GM12878 (cell line): ENCODE results near the gene GNL3L. TPM values are rescaled to one million over a fixed set of nuclear protein-coding genes. Genes with fewer than 3 reads are reported as not detected.

Source experiments
- ATAC-seq: fragments of 200-7000 bp; cut with Tn5 transposase; 3 replicates; pipeline ENCODE4 v1.9.1; 2020; ENCODE audit warnings: mild to moderate bottlenecking, moderate library complexity
- BruUV-seq: library from RNA; stranded (reverse); fragments of 400-500 nt; replicated peaks from 2 replicates; lab custom pipeline; 2021; lab: Mats Ljungman, UMichigan
- CTCF ChIA-PET: fragments of 300-600 bp; sonication (Branson Sonifier 250); formaldehyde crosslinking; extraction: SDS; loops from one replicate; lab custom pipeline; 2021; ENCODE audit warnings: inconsistent platforms; lab: Yijun Ruan, JAX
- POLR2A ChIA-PET: fragments of 350-600 bp; formaldehyde crosslinking; extraction: SDS; loops from one replicate; lab custom pipeline; 2021; ENCODE audit warnings: inconsistent platforms; lab: Charles Lee
- RAD21 ChIA-PET: fragments of 300-600 bp; sonication (Branson Sonifier 250); formaldehyde crosslinking; loops from one replicate; lab custom pipeline; 2023; ENCODE audit warnings: antibody characterized with exemption; ENCODE audit not compliant: unreplicated experiment; lab: Charles Lee
- SMC1A ChIA-PET: fragments of 300-600 bp; sonication (Branson Sonifier 250); formaldehyde crosslinking; loops from one replicate; lab custom pipeline; 2023; ENCODE audit not compliant: unreplicated experiment, uncharacterized antibody; lab: Charles Lee
- DNase-seq: peaks from one replicate; pipeline ENCODE4 v3.0.0-alpha.2; 2011; ENCODE audit warnings: low read depth, low spot score
- FAIRE-seq: peaks from 3 replicates; lab custom pipeline; 2011; peaks lifted over from hg19 to GRCh38; lab: Jason Lieb, UNC
- H2AFZ ChIP-seq: 2 replicates; pipeline ENCODE4 v1.6.0; 2011; ENCODE audit warnings: low read depth, low read length, control low read depth; ENCODE audit not compliant: control insufficient read depth
- H3K27ac ChIP-seq: 2 replicates; pipeline ENCODE4 v1.5.1; 2011; ENCODE audit warnings: control low read depth; ENCODE audit not compliant: control insufficient read depth, insufficient read depth
- H3K27me3 ChIP-seq, 2 experiments: replicated peaks in 1 of 2; 2 replicates each; pipeline versions ENCODE4 v1.6.0 to v1.6.1; 2011; ENCODE audit warnings: low read length in 1 of 2; ENCODE audit not compliant: control insufficient read depth in 2 of 2, insufficient read depth in 2 of 2
- H3K36me3 ChIP-seq, 2 experiments: 2 replicates each; pipeline ENCODE4 v1.5.1; 2011; ENCODE audit warnings: low read length in 1 of 2; ENCODE audit not compliant: control insufficient read depth in 2 of 2, insufficient read depth in 2 of 2
- H3K4me1 ChIP-seq: 2 replicates; pipeline ENCODE4 v1.6.1; 2011; ENCODE audit warnings: mild to moderate bottlenecking, low read length, moderate library complexity, mixed read lengths; ENCODE audit not compliant: control insufficient read depth, insufficient read depth
- H3K4me2 ChIP-seq: 2 replicates; pipeline ENCODE4 v1.6.0; 2011; ENCODE audit warnings: control low read depth; ENCODE audit not compliant: control insufficient read depth, insufficient read depth
- H3K4me3 ChIP-seq: fragments of 200-600 bp; sonication (generic); 2 replicates; pipeline ENCODE4 v1.5.1; 2016
- H3K79me2 ChIP-seq: 2 replicates; pipeline ENCODE4 v1.6.0; 2011; ENCODE audit warnings: low read length; ENCODE audit not compliant: control insufficient read depth, insufficient read depth
- H3K9ac ChIP-seq: 2 replicates; pipeline ENCODE4 v1.8.0; 2011; ENCODE audit warnings: low read length, control low read depth, mixed read lengths; ENCODE audit not compliant: control insufficient read depth, insufficient read depth
- H3K9me3 ChIP-seq: replicated peaks from 3 replicates; pipeline ENCODE4 v1.5.1; 2011; ENCODE audit warnings: mild to moderate bottlenecking, low read length; ENCODE audit not compliant: control insufficient read depth, insufficient read depth
- H4K20me1 ChIP-seq: 2 replicates; pipeline ENCODE4 v1.6.0; 2011; ENCODE audit not compliant: control insufficient read depth, insufficient read depth
- BCLAF1 ChIP-seq: fragments of 450-650 bp; IDR thresholded peaks from 2 replicates; pipeline ENCODE4 v1.6.1; 2017; ENCODE audit warnings: antibody characterized with exemption, mild to moderate bottlenecking, moderate library complexity
- CBX3 ChIP-seq: fragments of 200-600 bp; sonication (generic); IDR thresholded peaks from 2 replicates; pipeline ENCODE4 v1.6.1; 2016; ENCODE audit warnings: low read depth, borderline replicate concordance
- CHD1 ChIP-seq: IDR thresholded peaks from 2 replicates; pipeline ENCODE4 v1.6.1; 2012; ENCODE audit warnings: low read depth, low read length, improper control_type of control experiment
- EED ChIP-seq: sonication (generic); IDR thresholded peaks from 2 replicates; pipeline ENCODE4 v1.6.1; 2016; ENCODE audit warnings: antibody characterized with exemption, low read depth
- EZH2 ChIP-seq: IDR thresholded peaks from 2 replicates; pipeline ENCODE4 v1.6.1; 2012; ENCODE audit warnings: low read depth, mild to moderate bottlenecking, control low read depth, inconsistent platforms, low read length, borderline replicate concordance; ENCODE audit not compliant: control insufficient read depth
- KLF5 ChIP-seq: fragments of 450-650 bp; IDR thresholded peaks from 2 replicates; pipeline ENCODE4 v1.6.1; 2014; ENCODE audit warnings: mild to moderate bottlenecking; ENCODE audit not compliant: partially characterized antibody
- RAD51 ChIP-seq: fragments of 450-650 bp; IDR thresholded peaks from 2 replicates; pipeline ENCODE4 v1.6.1; 2016; ENCODE audit warnings: moderate library complexity, mild to moderate bottlenecking, inconsistent platforms
- RBBP5 ChIP-seq: fragments of 200-600 bp; sonication (generic); conservative IDR thresholded peaks from 2 replicates; pipeline ENCODE4 v1.6.1; 2016
- RFX5 ChIP-seq: IDR thresholded peaks from 2 replicates; pipeline ENCODE4 v1.6.1; 2011; ENCODE audit warnings: low read depth, low read length, improper control_type of control experiment
- SMARCA5 ChIP-seq: fragments of 450-650 bp; IDR thresholded peaks from 2 replicates; pipeline ENCODE4 v1.6.1; 2017; ENCODE audit warnings: mild to moderate bottlenecking
- WGBS: methylation state at CpG from one replicate; pipeline ENCODE4 v1.1.6; 2016; ENCODE audit warnings: low lambda C conversion rate; ENCODE audit not compliant: insufficient replicate concordance, insufficient coverage; ENCODE audit errors: missing lambda C conversion rate; 5-methylcytosine and 5-hydroxymethylcytosine counted together
- in situ Hi-C: fragments of 300-500 bp; cut with MboI; formaldehyde crosslinking; loops from 9 replicates; pipeline ENCODE4 v1.14.3; 2018; ENCODE audit warnings: mixed read lengths
- intact Hi-C: fragments of 100-400 bp; cut with micrococcal nuclease; formaldehyde crosslinking; loops from one replicate; pipeline ENCODE4 v1.14.2; 2022; ENCODE audit not compliant: unreplicated experiment
- polyA plus RNA-seq, 11 experiments: library from polyadenylated mRNA; depleted of rRNA in 4 of 11; unstranded in 6 of 11; stranded (reverse) in 5 of 11; fragments of >200 nt; fragmentation: Nextera tagmentation in 4 of 11; fragmentation: Illumina TruSeq in 1 of 11; extraction: Ambion mirVana in 4 of 11; extraction: Trizol in 1 of 11; gene quantifications; 1 replicate in 1 of 11; 2 replicates in 10 of 11; pipeline versions ENCODE4 v1.2.1 to v1.2.3, GENCODE V29; 2011 to 2016; ENCODE audit warnings: inconsistent platforms in 2 of 11, missing spikeins in 2 of 11, low read depth in 1 of 11
- total RNA-seq, 4 experiments: library from RNA; depleted of rRNA in 3 of 4; stranded (reverse); fragments of >200 nt in 3 of 4; fragmentation: Illumina TruSeq in 1 of 4; extraction: Trizol in 1 of 4; gene quantifications; 2 replicates each; pipeline versions ENCODE4 v1.2.1 to v1.2.3, GENCODE V29; 2013 to 2021
- TF ChIP-seq, protein P1 (sequence below): IDR thresholded peaks from 2 replicates; pipeline ENCODE4 v1.6.1; 2011; ENCODE audit warnings: mild to moderate bottlenecking, low read depth, low read length, moderate library complexity; ENCODE audit not compliant: insufficient replicate concordance
- TF ChIP-seq, protein P2 (sequence below): fragments of 450-650 bp; formaldehyde crosslinking; IDR thresholded peaks from 2 replicates; pipeline ENCODE4 v1.4.0; 2020; ENCODE audit warnings: mild to moderate bottlenecking, moderate library complexity

GNL3L gene
- total and polyA plus RNA-seq, 10 of the 15 experiments (the other 5 are each of a cell fraction or from before 2014, with no cell fraction given), result 5.8 to 57.9 (median 29.1) TPM

GRCh38 chrX:54482839-54483593, 47.0 kb upstream of the GNL3L start:
- intact Hi-C loops, result no loop called here
- Histone ChIP-seq H3K4me1 (no peaks in the 10 kb centered on the region), H4K20me1 (no peaks in the 10 kb centered on the region), H2AFZ (no peak overlapping the region), H3K9ac (no peak overlapping the region), H3K27ac (no peak overlapping the region), H3K79me2 (no peaks in the 10 kb centered on the region), H3K4me3 (no peak overlapping the region), H3K9me3 (no peaks in the 10 kb centered on the region), H3K4me2 (no peak overlapping the region), H3K27me3 (no peaks in the 10 kb centered on the region), H3K36me3 (no peaks in the 10 kb centered on the region)
- RAD21 ChIA-PET, result no interaction called here
- no TSS peak for BruUV-seq
- 55% methylated on average over 21 of the region's 21 CpGs for WGBS
- POLR2A ChIA-PET, result no interaction called here
- DNase-seq (no peak), FAIRE-seq (no peak), ATAC-seq (no peak)
- SMC1A ChIA-PET, result no interaction called here
- in situ Hi-C loops, result no loop called here
- CTCF ChIA-PET, result no interaction called here
- no peak for TF ChIP-seq RBBP5
- no peak for TF ChIP-seq SMARCA5
- no peak for TF ChIP-seq KLF5
- no peak for TF ChIP-seq EZH2
- TF ChIP-seq CHD1, result no peak
- TF ChIP-seq CBX3, result no peak
- TF ChIP-seq RFX5, result no peak
- TF ChIP-seq BCLAF1, result no peak
- no peak for TF ChIP-seq EED
- TF ChIP-seq, protein P1, sequence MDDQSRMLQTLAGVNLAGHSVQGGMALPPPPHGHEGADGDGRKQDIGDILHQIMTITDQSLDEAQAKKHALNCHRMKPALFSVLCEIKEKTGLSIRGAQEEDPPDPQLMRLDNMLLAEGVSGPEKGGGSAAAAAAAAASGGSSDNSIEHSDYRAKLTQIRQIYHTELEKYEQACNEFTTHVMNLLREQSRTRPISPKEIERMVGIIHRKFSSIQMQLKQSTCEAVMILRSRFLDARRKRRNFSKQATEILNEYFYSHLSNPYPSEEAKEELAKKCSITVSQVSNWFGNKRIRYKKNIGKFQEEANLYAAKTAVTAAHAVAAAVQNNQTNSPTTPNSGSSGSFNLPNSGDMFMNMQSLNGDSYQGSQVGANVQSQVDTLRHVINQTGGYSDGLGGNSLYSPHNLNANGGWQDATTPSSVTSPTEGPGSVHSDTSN, result no peak
- TF ChIP-seq RAD51, result no peak
- TF ChIP-seq, protein P2, sequence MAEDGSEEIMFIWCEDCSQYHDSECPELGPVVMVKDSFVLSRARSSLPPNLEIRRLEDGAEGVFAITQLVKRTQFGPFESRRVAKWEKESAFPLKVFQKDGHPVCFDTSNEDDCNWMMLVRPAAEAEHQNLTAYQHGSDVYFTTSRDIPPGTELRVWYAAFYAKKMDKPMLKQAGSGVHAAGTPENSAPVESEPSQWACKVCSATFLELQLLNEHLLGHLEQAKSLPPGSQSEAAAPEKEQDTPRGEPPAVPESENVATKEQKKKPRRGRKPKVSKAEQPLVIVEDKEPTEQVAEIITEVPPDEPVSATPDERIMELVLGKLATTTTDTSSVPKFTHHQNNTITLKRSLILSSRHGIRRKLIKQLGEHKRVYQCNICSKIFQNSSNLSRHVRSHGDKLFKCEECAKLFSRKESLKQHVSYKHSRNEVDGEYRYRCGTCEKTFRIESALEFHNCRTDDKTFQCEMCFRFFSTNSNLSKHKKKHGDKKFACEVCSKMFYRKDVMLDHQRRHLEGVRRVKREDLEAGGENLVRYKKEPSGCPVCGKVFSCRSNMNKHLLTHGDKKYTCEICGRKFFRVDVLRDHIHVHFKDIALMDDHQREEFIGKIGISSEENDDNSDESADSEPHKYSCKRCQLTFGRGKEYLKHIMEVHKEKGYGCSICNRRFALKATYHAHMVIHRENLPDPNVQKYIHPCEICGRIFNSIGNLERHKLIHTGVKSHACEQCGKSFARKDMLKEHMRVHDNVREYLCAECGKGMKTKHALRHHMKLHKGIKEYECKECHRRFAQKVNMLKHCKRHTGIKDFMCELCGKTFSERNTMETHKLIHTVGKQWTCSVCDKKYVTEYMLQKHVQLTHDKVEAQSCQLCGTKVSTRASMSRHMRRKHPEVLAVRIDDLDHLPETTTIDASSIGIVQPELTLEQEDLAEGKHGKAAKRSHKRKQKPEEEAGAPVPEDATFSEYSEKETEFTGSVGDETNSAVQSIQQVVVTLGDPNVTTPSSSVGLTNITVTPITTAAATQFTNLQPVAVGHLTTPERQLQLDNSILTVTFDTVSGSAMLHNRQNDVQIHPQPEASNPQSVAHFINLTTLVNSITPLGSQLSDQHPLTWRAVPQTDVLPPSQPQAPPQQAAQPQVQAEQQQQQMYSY (CRISPR knock-in tag), result no peak
